Fibroblast of the aortic adventitia (primary cell): ENCODE measurements around the gene ZNF804A. TPM values are rescaled to one million over a fixed set of nuclear protein-coding genes. Genes with fewer than 3 reads are reported as not detected.

Experiments
- DNase-seq: peaks from one replicate; pipeline ENCODE4 v3.0.0-alpha.2; 2010; ENCODE audit warnings: low read depth
- H3K4me3 ChIP-seq: 2 replicates; pipeline ENCODE4 v1.5.1; 2011; ENCODE audit warnings: low read depth, mild to moderate bottlenecking, control low read depth, low read length, moderate library complexity
- total RNA-seq: library from RNA; depleted of rRNA; stranded (reverse); fragments of >200 nt; gene quantifications from 2 replicates; pipeline ENCODE4 v1.2.3, GENCODE V29; 2012; ENCODE audit warnings: low replicate concordance
- TF ChIP-seq, protein P1 (sequence below): IDR thresholded peaks from 2 replicates; pipeline ENCODE4 v1.5.1; 2011; ENCODE audit warnings: mild to moderate bottlenecking, low read length, control low read depth, inconsistent platforms; ENCODE audit not compliant: insufficient read depth

The ZNF804A gene
- total RNA-seq, 1 donor, result 12.9 TPM

- no peak for DNase-seq
- TF ChIP-seq, protein P1, sequence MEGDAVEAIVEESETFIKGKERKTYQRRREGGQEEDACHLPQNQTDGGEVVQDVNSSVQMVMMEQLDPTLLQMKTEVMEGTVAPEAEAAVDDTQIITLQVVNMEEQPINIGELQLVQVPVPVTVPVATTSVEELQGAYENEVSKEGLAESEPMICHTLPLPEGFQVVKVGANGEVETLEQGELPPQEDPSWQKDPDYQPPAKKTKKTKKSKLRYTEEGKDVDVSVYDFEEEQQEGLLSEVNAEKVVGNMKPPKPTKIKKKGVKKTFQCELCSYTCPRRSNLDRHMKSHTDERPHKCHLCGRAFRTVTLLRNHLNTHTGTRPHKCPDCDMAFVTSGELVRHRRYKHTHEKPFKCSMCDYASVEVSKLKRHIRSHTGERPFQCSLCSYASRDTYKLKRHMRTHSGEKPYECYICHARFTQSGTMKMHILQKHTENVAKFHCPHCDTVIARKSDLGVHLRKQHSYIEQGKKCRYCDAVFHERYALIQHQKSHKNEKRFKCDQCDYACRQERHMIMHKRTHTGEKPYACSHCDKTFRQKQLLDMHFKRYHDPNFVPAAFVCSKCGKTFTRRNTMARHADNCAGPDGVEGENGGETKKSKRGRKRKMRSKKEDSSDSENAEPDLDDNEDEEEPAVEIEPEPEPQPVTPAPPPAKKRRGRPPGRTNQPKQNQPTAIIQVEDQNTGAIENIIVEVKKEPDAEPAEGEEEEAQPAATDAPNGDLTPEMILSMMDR, result no peak
Observed at GRCh38 chr2:184971546-184972068, 373.3 kb downstream of the ZNF804A start.

More at GRCh38 chr2:184971546-184972068, 373.3 kb downstream of the ZNF804A start:
- H3K4me3 ChIP-seq, result no peak overlapping the region
